Measurements from ENCODE around the gene COL4A2. TPM values are rescaled to one million over a fixed set of nuclear protein-coding genes. Genes with fewer than 3 reads are reported as not detected.

The COL4A2 gene
- total RNA-seq, 1 experiment from 2014 or later, result 50.0 TPM

- Histone ChIP-seq H3K9me3 (no peaks in the 10 kb centered on the region), H3K36me3 (no peaks in the 10 kb centered on the region), H3K4me3 (no peak overlapping the region), H3K27me3 (no peaks in the 10 kb centered on the region)
- DNase-seq, result no peak
Measured at GRCh38 chr13:110469597-110469996, 162.5 kb downstream of the COL4A2 start.

DNA sequence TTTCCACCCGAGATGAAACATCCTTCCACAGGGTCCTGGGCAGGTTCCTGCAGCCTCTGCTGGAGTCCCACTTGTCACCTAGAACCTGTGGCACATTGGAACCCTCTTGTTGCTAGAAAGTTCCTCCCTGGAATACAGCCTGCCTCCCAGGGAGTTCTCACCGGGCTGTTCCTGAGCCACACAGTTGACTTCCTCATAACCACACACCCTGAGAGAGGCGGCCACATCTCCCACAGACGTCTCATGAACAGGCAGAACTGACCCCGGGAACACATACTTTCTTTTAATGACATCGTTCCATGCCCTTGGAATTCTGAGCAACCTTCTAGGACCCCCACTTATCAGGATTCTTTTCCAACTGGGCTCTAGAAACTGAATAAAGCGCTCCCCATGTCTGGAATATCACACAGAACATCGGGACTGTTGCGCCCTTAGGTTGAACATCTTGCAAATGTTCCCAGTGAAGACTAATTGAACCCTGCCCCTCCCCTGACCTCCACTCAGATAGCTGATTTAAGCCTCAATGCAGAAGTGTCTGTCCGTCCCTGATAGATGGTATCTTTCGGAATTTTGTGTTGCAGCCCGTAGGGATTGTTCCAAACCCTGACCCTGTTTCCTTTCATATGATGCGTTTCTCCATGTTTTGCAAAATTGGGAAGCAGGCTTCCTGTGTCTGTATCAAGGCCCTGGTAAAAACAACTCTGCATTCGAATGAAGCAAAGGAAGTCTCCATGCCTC is 163.4 kb downstream of the COL4A2 start:
- no peak for DNase-seq

GRCh38 chr13:110471156-110471832 is 164.2 kb downstream of the COL4A2 start:
- H3K4me3 ChIP-seq, result no peak overlapping the region
- H3K27me3 ChIP-seq, result no peaks in the 10 kb centered on the region
- no peaks in the 10 kb centered on the region for H3K9me3 ChIP-seq
- no peak for DNase-seq
- H3K36me3 ChIP-seq, result no peaks in the 10 kb centered on the region

More for the DNA sequence above, 163.4 kb downstream of the COL4A2 start:
- H3K9me3 ChIP-seq, result no peaks in the 10 kb centered on the region
- no peak overlapping the region for H3K4me3 ChIP-seq
- no peaks in the 10 kb centered on the region for H3K36me3 ChIP-seq
- H3K27me3 ChIP-seq, result no peaks in the 10 kb centered on the region

DNA sequence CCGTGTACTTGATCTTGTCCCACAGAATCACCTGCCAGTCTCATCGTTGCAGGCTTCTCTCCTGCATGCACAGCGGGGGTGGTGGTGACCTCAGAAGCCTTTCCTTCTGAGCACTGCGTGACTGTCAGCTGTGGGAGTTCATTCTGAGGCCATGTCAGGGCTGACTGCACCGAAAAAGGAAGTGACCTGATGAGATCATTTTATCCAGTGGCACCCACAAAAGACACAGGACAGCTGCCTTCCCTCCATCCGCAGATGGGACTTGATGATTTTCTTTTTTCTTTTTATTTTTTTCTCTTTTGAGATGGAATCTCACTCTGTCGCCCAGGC is 164.7 kb downstream of the COL4A2 start:
- no peak overlapping the region for H3K4me3 ChIP-seq
- H3K36me3 ChIP-seq, result no peaks in the 10 kb centered on the region
- no peak for DNase-seq
- H3K27me3 ChIP-seq, result no peaks in the 10 kb centered on the region
- H3K9me3 ChIP-seq, result no peaks in the 10 kb centered on the region

- no peak overlapping the region for H3K4me3 ChIP-seq
- no peak for DNase-seq
- no peaks in the 10 kb centered on the region for H3K27me3 ChIP-seq
- H3K36me3 ChIP-seq, result no peaks in the 10 kb centered on the region
- H3K9me3 ChIP-seq, result no peaks in the 10 kb centered on the region
Measured at GRCh38 chr13:110472904-110473563, 165.9 kb downstream of the COL4A2 start.

DNA sequence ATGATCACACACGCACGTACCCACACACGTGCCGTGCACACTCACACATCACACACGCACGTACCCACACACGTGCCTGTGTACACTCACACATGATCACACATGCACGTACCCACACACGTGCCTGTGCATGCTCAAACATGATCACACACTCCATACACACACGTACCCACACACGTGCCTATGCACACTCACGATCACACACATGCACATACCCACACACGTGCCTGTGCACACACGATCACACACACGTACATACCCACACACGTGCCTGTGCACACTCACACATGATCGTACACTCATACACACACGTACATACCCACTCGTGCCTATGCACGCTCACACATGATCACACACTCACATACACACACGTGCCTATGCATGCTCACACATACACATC is 167.6 kb downstream of the COL4A2 start:
- no peak overlapping the region for H3K4me3 ChIP-seq
- no peak for DNase-seq
- no peaks in the 10 kb centered on the region for H3K27me3 ChIP-seq
- H3K9me3 ChIP-seq, result no peaks in the 10 kb centered on the region
- no peaks in the 10 kb centered on the region for H3K36me3 ChIP-seq

DNA sequence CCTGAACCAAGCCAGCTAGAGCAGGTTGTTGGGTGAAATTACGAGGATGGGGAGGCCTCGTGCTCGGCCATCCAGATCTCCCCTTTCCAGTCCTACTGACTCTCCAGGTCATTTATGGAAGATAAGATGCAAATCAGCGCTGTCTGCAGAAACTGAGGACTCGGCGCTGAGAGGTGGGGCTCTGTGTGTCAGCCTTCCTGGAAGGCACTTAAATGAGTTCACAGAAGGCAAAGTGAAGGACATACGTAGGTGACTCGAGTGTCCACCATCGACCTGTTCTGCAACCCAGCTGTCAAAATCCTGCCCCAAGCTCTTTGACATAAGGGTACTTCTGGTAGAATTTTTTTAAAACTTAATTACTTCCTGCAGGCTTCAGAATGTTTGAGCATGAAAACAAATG is 168.0 kb downstream of the COL4A2 start:
- Histone ChIP-seq H3K27me3 (no peaks in the 10 kb centered on the region), H3K9me3 (no peaks in the 10 kb centered on the region), H3K4me3 (no peak overlapping the region), H3K36me3 (no peaks in the 10 kb centered on the region)
- DNase-seq, result no peak

DNA sequence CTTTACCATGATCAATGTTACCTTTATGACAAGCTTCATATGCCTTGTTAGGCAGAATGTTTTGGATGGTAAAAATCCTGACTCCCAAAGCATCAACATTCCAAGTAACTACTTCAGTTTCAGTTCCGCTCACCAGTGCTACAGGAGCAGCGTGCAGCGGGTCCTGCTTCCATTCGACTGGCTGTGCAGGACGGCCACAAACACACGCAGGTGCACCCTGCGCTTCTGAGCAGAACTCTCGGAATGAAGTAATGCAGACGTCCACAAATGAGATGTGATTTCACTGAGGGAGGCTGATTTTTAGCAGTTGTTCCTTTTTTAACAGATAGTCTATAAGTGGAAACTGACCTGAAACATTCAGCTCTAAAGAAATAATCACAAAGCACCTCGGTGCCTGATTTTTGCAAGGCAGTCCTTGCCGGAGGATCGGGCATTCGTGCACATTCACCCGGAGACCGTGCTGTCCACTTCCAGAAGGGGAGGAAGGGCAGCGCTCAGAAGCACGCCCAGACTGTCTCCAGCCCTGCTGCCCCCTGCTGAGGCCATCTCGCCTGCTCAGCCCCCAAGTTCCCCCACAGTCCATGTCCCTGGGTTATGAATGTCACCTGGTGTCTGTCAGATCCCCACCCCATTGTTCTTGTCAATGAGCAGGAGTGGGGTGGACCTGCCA is 168.6 kb downstream of the COL4A2 start:
- Histone ChIP-seq H3K9me3 (no peaks in the 10 kb centered on the region), H3K36me3 (no peaks in the 10 kb centered on the region), H3K27me3 (no peaks in the 10 kb centered on the region), H3K4me3 (no peak overlapping the region)
- DNase-seq, result no peak

- Histone ChIP-seq H3K9me3 (no peaks in the 10 kb centered on the region), H3K36me3 (no peaks in the 10 kb centered on the region), H3K4me3 (no peak overlapping the region), H3K27me3 (no peaks in the 10 kb centered on the region)
- no peak for DNase-seq
Measured at GRCh38 chr13:110476220-110476617, 169.1 kb downstream of the COL4A2 start.

- Histone ChIP-seq H3K36me3 (no peaks in the 10 kb centered on the region), H3K9me3 (no peaks in the 10 kb centered on the region), H3K4me3 (no peak overlapping the region), H3K27me3 (no peaks in the 10 kb centered on the region)
- no peak for DNase-seq
Measured at GRCh38 chr13:110477706-110478245, 170.7 kb downstream of the COL4A2 start.

DNA sequence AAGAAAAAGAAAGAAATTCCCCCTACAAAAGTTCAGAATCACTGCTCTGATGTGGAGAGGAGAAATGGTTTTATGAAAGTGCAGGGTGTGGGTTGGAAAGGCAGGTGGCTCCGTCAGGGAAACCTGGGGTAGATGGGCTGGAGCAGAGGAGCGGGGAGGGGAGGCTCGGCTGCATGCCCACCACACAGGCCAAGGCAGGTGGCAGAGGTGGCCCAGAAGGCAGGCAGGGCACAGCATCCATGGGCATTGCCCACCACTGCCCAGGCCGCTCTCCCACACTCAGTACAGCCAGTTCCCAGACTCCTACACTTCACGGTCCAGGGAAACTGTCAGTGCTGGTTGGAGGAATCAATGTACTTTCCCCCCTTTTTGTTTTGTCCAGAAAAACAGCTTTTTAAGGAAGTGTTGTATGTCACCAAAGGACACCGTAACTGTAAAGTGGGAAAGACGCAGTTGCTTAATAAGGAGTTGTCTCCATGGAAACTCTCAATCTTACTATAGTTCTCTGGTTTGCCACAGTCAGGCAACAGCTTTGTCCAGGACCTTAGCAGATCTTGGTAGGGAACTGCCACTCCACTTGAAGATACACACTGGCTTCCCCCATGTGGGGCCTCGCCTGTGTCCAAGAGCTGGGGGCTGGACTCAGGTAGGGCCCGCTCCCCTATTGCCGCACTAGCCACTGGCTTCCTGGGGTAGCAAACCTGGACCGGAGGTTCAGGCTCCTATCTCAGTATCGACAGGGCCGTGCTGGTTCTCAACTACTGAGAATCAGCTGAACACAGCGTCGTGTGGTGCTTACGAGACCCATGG is 171.5 kb downstream of the COL4A2 start:
- H3K4me3 ChIP-seq, result no peak overlapping the region
- DNase-seq, result no peak
- no peaks in the 10 kb centered on the region for H3K27me3 ChIP-seq
- no peaks in the 10 kb centered on the region for H3K9me3 ChIP-seq
- H3K36me3 ChIP-seq, result no peaks in the 10 kb centered on the region

DNA sequence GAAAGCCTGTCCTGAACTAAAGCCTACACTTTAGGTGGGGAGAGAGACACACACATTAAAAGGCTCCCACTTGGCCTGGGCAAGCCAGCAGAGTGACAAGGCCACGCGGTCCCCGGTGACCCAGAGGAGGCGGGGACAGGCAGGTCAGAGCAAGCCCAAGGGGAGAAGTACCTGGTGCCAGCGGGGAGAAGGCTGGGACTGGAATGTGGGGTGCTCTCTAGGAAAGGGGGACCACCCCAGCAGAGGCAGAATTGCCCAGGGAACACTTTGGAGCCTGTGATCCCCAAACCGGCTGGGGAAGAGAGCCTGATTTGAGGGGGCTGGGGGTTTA is 172.1 kb downstream of the COL4A2 start:
- Histone ChIP-seq H3K27me3 (no peaks in the 10 kb centered on the region), H3K9me3 (no peaks in the 10 kb centered on the region), H3K4me3 (no peak overlapping the region), H3K36me3 (no peaks in the 10 kb centered on the region)
- DNase-seq, result no peak

DNA sequence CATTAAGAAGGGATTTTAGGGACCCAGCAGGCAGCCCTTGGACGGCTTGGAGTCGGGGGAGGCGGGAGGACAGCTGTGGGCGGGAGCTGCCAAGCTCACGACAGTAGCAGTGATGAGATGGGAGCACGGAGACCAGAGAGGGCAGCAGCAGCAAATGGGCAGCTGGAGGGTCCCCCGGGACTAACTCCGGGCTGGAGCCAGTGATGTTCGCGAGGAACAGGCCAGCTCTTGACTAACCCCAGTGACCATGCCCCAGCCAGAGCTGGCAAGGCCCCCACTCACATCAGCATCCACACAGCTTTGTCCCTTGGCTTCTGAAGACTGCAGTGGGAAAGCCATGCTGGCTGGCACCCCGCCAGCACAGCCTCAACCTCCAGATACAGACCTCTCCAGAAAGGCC is 172.6 kb downstream of the COL4A2 start:
- no peaks in the 10 kb centered on the region for H3K9me3 ChIP-seq
- no peaks in the 10 kb centered on the region for H3K36me3 ChIP-seq
- no peaks in the 10 kb centered on the region for H3K27me3 ChIP-seq
- no peak overlapping the region for H3K4me3 ChIP-seq
- DNase-seq, result no peak

DNA sequence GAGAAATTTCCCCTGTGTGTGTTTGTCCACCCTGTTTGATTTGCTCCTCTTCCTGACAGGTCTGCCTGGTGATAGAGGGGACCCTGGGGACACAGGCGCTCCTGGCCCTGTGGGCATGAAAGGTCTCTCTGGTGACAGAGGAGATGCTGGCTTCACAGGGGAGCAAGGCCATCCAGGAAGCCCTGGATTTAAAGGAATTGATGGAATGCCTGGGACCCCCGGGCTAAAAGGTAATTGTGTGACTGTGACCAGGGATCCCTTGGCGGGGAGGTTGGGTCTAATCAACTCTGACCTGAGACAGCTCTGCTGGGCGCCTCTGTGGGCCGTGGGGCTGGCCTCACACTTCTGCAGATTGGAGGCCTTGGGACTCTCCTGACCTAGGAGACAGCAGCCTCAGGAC is 173.1 kb downstream of the COL4A2 start:
- Histone ChIP-seq H3K27me3 (no peaks in the 10 kb centered on the region), H3K9me3 (no peaks in the 10 kb centered on the region), H3K4me3 (no peak overlapping the region), H3K36me3 (no peaks in the 10 kb centered on the region)
- DNase-seq, result no peak

GRCh38 chr13:110483386-110483968 is 176.4 kb downstream of the COL4A2 start:
- Histone ChIP-seq H3K36me3 (no peaks in the 10 kb centered on the region), H3K27me3 (no peaks in the 10 kb centered on the region), H3K4me3 (no peak overlapping the region), H3K9me3 (no peaks in the 10 kb centered on the region)
- DNase-seq, result no peak

All from MG63 (cell line).